H1 (cell line): Measurements from ENCODE around the gene ALDH1B1. TPM values are rescaled to one million over a fixed set of nuclear protein-coding genes. Genes with fewer than 3 reads are reported as not detected.

Source experiments
- CTCF ChIA-PET: fragments of 300-600 bp; sonication (Branson Sonifier 250); formaldehyde crosslinking; loops from one replicate; lab custom pipeline; 2021; ENCODE audit not compliant: partially characterized antibody; lab: Charles Lee
- POLR2A ChIA-PET: fragments of 300-600 bp; sonication (Branson Sonifier 250); formaldehyde crosslinking; loops from one replicate; lab custom pipeline; 2021; ENCODE audit warnings: inconsistent platforms; ENCODE audit not compliant: partially characterized antibody; lab: Charles Lee
- DNase-seq, 2 experiments: peaks; one replicate each; pipeline versions ENCODE4 v3.0.0 to v3.0.0-alpha.2; 2010 to 2022; ENCODE audit warnings: low spot score in 2 of 2, low read depth in 1 of 2, mixed read lengths in 1 of 2
- FAIRE-seq: peaks from 2 replicates; lab custom pipeline; 2011; peaks lifted over from hg19 to GRCh38; lab: Jason Lieb, UNC
- H2AFZ ChIP-seq: 2 replicates; pipeline ENCODE4 v1.8.1; 2012; ENCODE audit warnings: low read length, inconsistent platforms
- H2AK5ac ChIP-seq: 2 replicates; pipeline ENCODE4 v1.6.1; 2013; ENCODE audit warnings: low read depth, low read length
- H2BK120ac ChIP-seq: replicated peaks from 2 replicates; pipeline ENCODE3; 2013; ENCODE audit warnings: low read depth, low read length, inconsistent platforms
- H2BK12ac ChIP-seq: 2 replicates; pipeline ENCODE4 v1.6.1; 2013; ENCODE audit warnings: low read depth, low read length
- H2BK15ac ChIP-seq: 2 replicates; pipeline ENCODE4 v1.6.1; 2013; ENCODE audit warnings: low read length
- H2BK20ac ChIP-seq: 2 replicates; pipeline ENCODE4 v1.6.1; 2013; ENCODE audit warnings: low read length
- H2BK5ac ChIP-seq: 2 replicates; pipeline ENCODE4 v1.6.1; 2013; ENCODE audit warnings: low read depth, low read length
- H3K14ac ChIP-seq: 2 replicates; pipeline ENCODE4 v1.6.1; 2013; ENCODE audit warnings: inconsistent platforms; ENCODE audit not compliant: insufficient read length
- H3K18ac ChIP-seq: 2 replicates; pipeline ENCODE4 v1.6.1; 2013; ENCODE audit warnings: low read length; ENCODE audit errors: extremely low read depth
- H3K23ac ChIP-seq: 2 replicates; pipeline ENCODE4 v1.6.1; 2013; ENCODE audit warnings: inconsistent platforms; ENCODE audit not compliant: insufficient read length
- H3K23me2 ChIP-seq: 2 replicates; pipeline ENCODE4 v1.6.1; 2013; ENCODE audit warnings: low read depth, low read length
- H3K27ac ChIP-seq: 2 replicates; pipeline ENCODE4 v1.6.1; 2011; ENCODE audit warnings: low read depth, low read length, inconsistent platforms
- H3K27me3 ChIP-seq, 4 experiments: replicated peaks in 1 of 4; 1 replicate in 1 of 4; 2 replicates in 3 of 4; pipeline versions ENCODE4 v1.6.1 to v1.8.1; 2011 to 2013; ENCODE audit warnings: low read length in 3 of 4, mild to moderate bottlenecking in 3 of 4, inconsistent platforms in 2 of 4, mixed read lengths in 2 of 4, moderate library complexity in 1 of 4; ENCODE audit not compliant: control insufficient read depth in 3 of 4, insufficient read depth in 3 of 4; ENCODE audit errors: extremely low read depth in 1 of 4
- H3K36me3 ChIP-seq, 4 experiments: 2 replicates each; pipeline versions ENCODE4 v1.6.1 to v1.8.1; 2011 to 2013; ENCODE audit warnings: mild to moderate bottlenecking in 4 of 4, low read length in 3 of 4, moderate library complexity in 2 of 4, control low read depth in 1 of 4, inconsistent platforms in 1 of 4; ENCODE audit not compliant: insufficient read depth in 4 of 4, control insufficient read depth in 2 of 4
- H3K4ac ChIP-seq: replicated peaks from 2 replicates; pipeline ENCODE3; 2013; ENCODE audit warnings: low read length, low read depth, mixed read lengths, inconsistent platforms; ENCODE audit not compliant: insufficient read length
- H3K4me1 ChIP-seq, 4 experiments: replicated peaks in 1 of 4; 1 replicate in 1 of 4; 2 replicates in 3 of 4; pipeline versions ENCODE4 v1.6.1 to v1.8.1; 2011 to 2013; ENCODE audit warnings: low read length in 3 of 4, inconsistent platforms in 2 of 4, mixed read lengths in 1 of 4; ENCODE audit not compliant: insufficient read depth in 4 of 4, control insufficient read depth in 3 of 4
- H3K4me2 ChIP-seq, 2 experiments: 2 replicates each; pipeline versions ENCODE4 v1.6.1 to v1.8.1; 2011 to 2013; ENCODE audit warnings: low read depth in 2 of 2, low read length in 2 of 2, control low read depth in 1 of 2, inconsistent platforms in 1 of 2, mild to moderate bottlenecking in 1 of 2; ENCODE audit not compliant: insufficient read depth in 1 of 2
- H3K4me3 ChIP-seq, 4 experiments: fragments of 200-600, 300-600 bp in 1 of 4; sonication (generic), shearing (Covaris generic), sonication (Bioruptor Twin) in 1 of 4; 2 replicates each; pipeline versions ENCODE4 v1.5.1 to v1.8.1; 2011 to 2016; ENCODE audit warnings: low read length in 4 of 4, low read depth in 3 of 4, control low read depth in 2 of 4, inconsistent platforms in 2 of 4, mild to moderate bottlenecking in 2 of 4, mixed read lengths in 1 of 4, moderate library complexity in 1 of 4; ENCODE audit not compliant: insufficient read depth in 2 of 4; ENCODE audit errors: extremely low read depth in 1 of 4
- H3K56ac ChIP-seq: replicated peaks from 2 replicates; pipeline ENCODE3; 2013; ENCODE audit warnings: low read depth, mild to moderate bottlenecking, mixed read lengths, low read length, inconsistent platforms; ENCODE audit not compliant: insufficient read length
- H3K79me1 ChIP-seq: 2 replicates; pipeline ENCODE4 v1.6.1; 2013; ENCODE audit warnings: low read depth, low read length, control low read depth
- H3K79me2 ChIP-seq, 2 experiments: 2 replicates each; pipeline versions ENCODE4 v1.6.1 to v1.8.1; 2012 to 2013; ENCODE audit warnings: low read length in 2 of 2, mild to moderate bottlenecking in 2 of 2, inconsistent platforms in 1 of 2; ENCODE audit not compliant: insufficient read depth in 2 of 2, control insufficient read depth in 1 of 2
- H3K9ac ChIP-seq, 4 experiments: replicated peaks in 1 of 4; 1 replicate in 1 of 4; 2 replicates in 3 of 4; pipeline versions ENCODE4 v1.6.1 to v1.8.1; 2011 to 2013; ENCODE audit warnings: low read depth in 3 of 4, low read length in 3 of 4, control low read depth in 2 of 4, mild to moderate bottlenecking in 2 of 4, moderate library complexity in 2 of 4, inconsistent platforms in 1 of 4; ENCODE audit errors: extremely low read depth in 1 of 4
- H3K9me3 ChIP-seq, 2 experiments: 2 replicates each; pipeline versions ENCODE4 v1.6.1 to v1.8.1; 2012 to 2013; ENCODE audit warnings: mild to moderate bottlenecking in 2 of 2, moderate library complexity in 2 of 2, control low read depth in 1 of 2, inconsistent platforms in 1 of 2, low read depth in 1 of 2, low read length in 1 of 2, mixed read lengths in 1 of 2; ENCODE audit not compliant: insufficient read depth in 2 of 2
- H4K20me1 ChIP-seq, 2 experiments: replicated peaks in 1 of 2; 2 replicates each; pipeline versions ENCODE3 to v1.8.1; 2011 to 2013; ENCODE audit warnings: inconsistent platforms in 2 of 2, low read length in 2 of 2, mild to moderate bottlenecking in 1 of 2; ENCODE audit not compliant: insufficient read depth in 2 of 2, control insufficient read depth in 1 of 2
- H4K5ac ChIP-seq: 2 replicates; pipeline ENCODE4 v1.6.1; 2013; ENCODE audit warnings: low read length, low read depth, mixed read lengths, inconsistent platforms; ENCODE audit not compliant: insufficient read length
- H4K8ac ChIP-seq: 2 replicates; pipeline ENCODE4 v1.8.0; 2013; ENCODE audit warnings: mild to moderate bottlenecking, moderate library complexity, low read length, inconsistent platforms; ENCODE audit not compliant: insufficient read depth; ENCODE audit errors: extremely low read depth
- H4K91ac ChIP-seq: replicated peaks from 2 replicates; pipeline ENCODE3; 2013; ENCODE audit warnings: low read length, mixed read lengths, inconsistent platforms; ENCODE audit not compliant: insufficient read length
- HDAC2 ChIP-seq, 2 experiments: fragments of 300-600 bp in 1 of 2; sonication (generic) in 1 of 2; IDR thresholded peaks; 2 replicates each; pipeline ENCODE4 v1.6.1; 2011 to 2012; ENCODE audit warnings: low read depth in 2 of 2, low read length in 2 of 2, mild to moderate bottlenecking in 2 of 2, moderate library complexity in 2 of 2, borderline replicate concordance in 1 of 2, inconsistent platforms in 1 of 2
- WGBS, 2 experiments: shearing (Covaris generic) in 1 of 2; methylation state at CpG; one replicate each; pipeline versions ENCODE4 v1.1.6 to v1.1.7; 2013 to 2015; ENCODE audit warnings: low lambda C conversion rate in 2 of 2, mixed read lengths in 2 of 2, inconsistent platforms in 1 of 2, low coverage in 1 of 2, missing lambda C conversion rate in 1 of 2; ENCODE audit not compliant: insufficient replicate concordance in 2 of 2, insufficient coverage in 1 of 2, insufficient read length in 1 of 2; ENCODE audit errors: extremely low coverage in 1 of 2, missing lambda C conversion rate in 1 of 2; 5-methylcytosine and 5-hydroxymethylcytosine counted together
- polyA plus RNA-seq, 7 experiments: library from polyadenylated mRNA; depleted of rRNA in 3 of 7; stranded (reverse) in 5 of 7; unstranded in 2 of 7; fragments of >200 nt in 5 of 7; fragments of 200-250 nt in 2 of 7; gene quantifications; 1 replicate in 5 of 7; 2 replicates in 1 of 7; 4 replicates in 1 of 7; pipeline versions ENCODE4 v1.2.1 to v1.2.3, GENCODE V29; 2011 to 2013; ENCODE audit warnings: missing spikeins in 2 of 7, mixed read lengths in 2 of 7
- total RNA-seq: library from RNA; stranded (reverse); fragmentation: NEBNext Ultra II Directional; extraction: Animal tissue kit (Norgen Biotek cat#: 25700); gene quantifications from 2 replicates; pipeline ENCODE4 v1.2.1, GENCODE V29; 2021

Gene ALDH1B1
- total and polyA plus RNA-seq, 2 of the 8 experiments (the other 6 are each of a cell fraction or from before 2014, with no cell fraction given): 41.6 to 78.7 TPM

DNA sequence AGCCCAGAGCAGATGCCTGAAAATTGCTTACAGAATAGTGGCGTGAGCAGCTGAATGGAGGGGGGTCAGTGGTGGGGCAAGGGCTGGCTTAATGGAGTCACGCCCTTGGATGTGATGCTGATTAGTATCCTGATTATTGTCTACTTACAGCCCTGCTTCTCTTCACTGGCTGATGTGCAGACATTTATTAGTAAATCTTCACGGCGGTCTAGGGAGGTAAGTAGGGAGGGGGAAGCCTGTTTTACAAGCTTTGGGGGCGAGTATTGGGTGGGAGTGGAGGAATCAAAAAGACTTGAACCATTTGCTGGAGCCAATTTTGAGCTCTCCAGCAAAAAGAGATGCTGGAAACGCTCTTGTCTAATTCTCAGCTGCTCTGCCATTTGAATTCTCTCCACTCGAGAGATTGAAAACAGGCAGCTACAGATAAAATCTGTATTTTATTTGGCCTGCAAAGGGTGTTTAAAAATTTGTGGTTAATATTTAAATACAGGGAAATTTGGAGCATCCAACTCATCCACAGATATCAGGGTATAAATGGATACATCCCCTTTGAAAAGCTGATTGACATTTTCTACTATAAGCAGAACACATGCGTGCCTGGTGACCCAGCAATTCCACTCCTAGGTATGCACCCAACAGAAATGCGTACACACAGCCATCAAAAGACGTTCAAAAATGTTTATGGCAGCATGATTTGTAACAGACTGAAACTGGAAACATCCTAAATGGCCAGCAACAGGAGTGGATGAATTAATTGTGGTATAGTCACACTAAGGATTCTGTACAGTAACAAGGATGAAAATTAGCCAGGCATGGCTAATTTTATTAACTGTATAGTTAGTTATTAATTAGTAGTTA is 19.5 kb upstream of the ALDH1B1 start:
- DNase-seq: no peak
- TF ChIP-seq HDAC2 (IDR thresholded peaks at IDR 0.05; ENCODE audit: borderline replicate concordance in 1 of 2, low read depth in 2 of 2, low read length in 2 of 2): no peak
- TF ChIP-seq, all 59 proteins: peak for 0
- Histone ChIP-seq H3K27me3 (no peaks in the 10 kb centered on the region; a peak in 2 of 7 replicates), H2BK20ac (no peak overlapping the region), H3K27ac (no peak overlapping the region), H3K4me3 (no peak overlapping the region), H3K18ac (no peak overlapping the region), H3K9ac (no peak overlapping the region), H3K79me2 (no peaks in the 10 kb centered on the region), H4K91ac (no peak overlapping the region), H4K20me1 (no peaks in the 10 kb centered on the region), H3K4me1 (no peaks in the 10 kb centered on the region; a peak in 1 of 7 replicates), H4K5ac (no peak overlapping the region), H2BK12ac (no peak overlapping the region), H3K4me2 (no peak overlapping the region), H2AFZ (no peak overlapping the region), H3K23me2 (no peaks in the 10 kb centered on the region), H2BK5ac (no peak overlapping the region), H3K4ac (no peak overlapping the region), H3K56ac (no peak overlapping the region), H2AK5ac (no peak overlapping the region), H3K9me3 (no peaks in the 10 kb centered on the region; a peak in 1 of 4 replicates), H3K36me3 (no peaks in the 10 kb centered on the region), H4K8ac (no peak overlapping the region), H3K79me1 (no peaks in the 10 kb centered on the region), H2BK15ac (no peak overlapping the region), H3K23ac (no peak overlapping the region), H2BK120ac (no peak overlapping the region), H3K14ac (no peak overlapping the region)
- 84% methylated on average over 10 of the region's 10 CpGs; no CpG with 5 or more reads in 1 of the 2 experiments for WGBS, 2 experiments
- ChIA-PET CTCF (interaction anchor here (0.9 to 1.5 kb wide), 4 partner anchors 9 to 212 kb away, joined by 3 to 5 read pairs (median 4); no protein-coding TSS in a partner anchor), POLR2A (no interaction called here)
- FAIRE-seq: no peak
